ENCODE data around the gene IFI27L2.

IFI27L2 gene

DNA sequence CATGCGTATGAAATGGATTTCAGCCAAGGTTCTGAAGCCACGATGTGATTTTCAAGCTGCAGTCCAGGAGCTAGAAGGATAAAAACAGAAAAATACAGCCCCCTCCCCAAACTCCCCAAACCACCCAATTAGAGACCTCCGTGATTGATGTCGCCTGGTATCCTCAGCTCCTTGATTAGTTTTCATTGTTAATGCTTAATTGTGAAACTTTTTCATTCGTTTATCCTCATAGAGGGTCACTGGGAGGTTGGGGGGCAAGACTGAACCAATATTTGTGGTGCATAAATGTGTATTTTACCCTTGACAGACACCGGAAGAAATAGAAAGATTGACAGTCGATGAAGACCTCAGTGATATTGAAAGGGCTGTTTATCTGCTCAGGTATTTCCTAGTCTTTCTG, 46.3 kb upstream of the IFI27L2 start:
- Histone ChIP-seq H3K27ac (replicated peaks) (no peak overlapping the region), H3K4me3 (replicated peaks; ENCODE audit: insufficient read depth, low read length) (no peak overlapping the region), H3K27me3 (ENCODE audit: insufficient read depth, poor library complexity, severe bottlenecking) (peaks cover 53% of the 10 kb centered on the region)
- TF ChIP-seq REST (IDR thresholded peaks at IDR 0.05; ENCODE audit: insufficient replicate concordance, low read depth) (no peak), SPI1 (IDR thresholded peaks at IDR 0.05; ENCODE audit: borderline replicate concordance, low read depth) (no peak), GABPA (IDR thresholded peaks at IDR 0.05; ENCODE audit: low read depth) (no peak), POLR2AphosphoS5 (IDR thresholded peaks at IDR 0.05; ENCODE audit: low read depth) (no peak)
- TF ChIP-seq, protein P1, sequence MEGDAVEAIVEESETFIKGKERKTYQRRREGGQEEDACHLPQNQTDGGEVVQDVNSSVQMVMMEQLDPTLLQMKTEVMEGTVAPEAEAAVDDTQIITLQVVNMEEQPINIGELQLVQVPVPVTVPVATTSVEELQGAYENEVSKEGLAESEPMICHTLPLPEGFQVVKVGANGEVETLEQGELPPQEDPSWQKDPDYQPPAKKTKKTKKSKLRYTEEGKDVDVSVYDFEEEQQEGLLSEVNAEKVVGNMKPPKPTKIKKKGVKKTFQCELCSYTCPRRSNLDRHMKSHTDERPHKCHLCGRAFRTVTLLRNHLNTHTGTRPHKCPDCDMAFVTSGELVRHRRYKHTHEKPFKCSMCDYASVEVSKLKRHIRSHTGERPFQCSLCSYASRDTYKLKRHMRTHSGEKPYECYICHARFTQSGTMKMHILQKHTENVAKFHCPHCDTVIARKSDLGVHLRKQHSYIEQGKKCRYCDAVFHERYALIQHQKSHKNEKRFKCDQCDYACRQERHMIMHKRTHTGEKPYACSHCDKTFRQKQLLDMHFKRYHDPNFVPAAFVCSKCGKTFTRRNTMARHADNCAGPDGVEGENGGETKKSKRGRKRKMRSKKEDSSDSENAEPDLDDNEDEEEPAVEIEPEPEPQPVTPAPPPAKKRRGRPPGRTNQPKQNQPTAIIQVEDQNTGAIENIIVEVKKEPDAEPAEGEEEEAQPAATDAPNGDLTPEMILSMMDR (IDR thresholded peaks at IDR 0.05; ENCODE audit: insufficient read depth, low read length): no peak
- DNase-seq (ENCODE audit: low read depth in 1 of 2, low spot score in 1 of 2): no peak

DNA sequence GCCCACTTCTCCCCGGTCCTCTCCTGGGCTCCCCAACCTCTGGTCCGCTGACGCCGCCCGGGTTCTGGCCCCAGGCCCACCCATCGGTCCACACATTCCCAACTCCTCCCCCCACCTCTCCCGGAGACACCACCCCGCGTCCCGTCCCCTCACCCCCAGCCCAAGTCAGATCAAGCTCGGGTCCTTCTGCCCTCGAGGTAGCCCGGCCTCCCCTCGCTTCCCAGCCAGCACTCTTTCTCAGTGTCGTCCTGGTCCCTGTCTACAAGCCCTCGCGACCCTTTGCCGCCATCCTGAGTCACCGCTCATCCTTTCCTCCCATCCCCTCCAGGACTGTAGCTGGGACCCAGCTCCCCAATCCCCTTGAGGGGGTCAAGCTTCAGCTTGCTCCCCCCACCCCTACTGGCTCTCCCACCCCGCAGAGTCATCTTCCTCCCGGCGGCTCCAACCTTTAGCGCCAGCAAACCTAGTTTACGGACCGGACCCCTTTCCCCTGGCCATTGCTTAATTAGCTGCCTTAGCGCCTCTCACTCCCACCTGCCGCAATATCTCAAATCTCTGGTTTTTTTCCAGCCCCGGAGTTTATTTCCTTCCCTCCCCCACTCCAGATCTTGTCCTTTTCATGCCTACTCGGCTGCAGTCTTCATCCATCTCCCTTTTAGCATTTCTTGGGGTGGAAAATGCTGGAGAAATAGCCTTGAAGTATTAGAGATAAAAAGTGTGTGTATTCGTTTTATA, 45.8 kb upstream of the IFI27L2 start:
- DNase-seq (ENCODE audit: low read depth in 1 of 2, low spot score in 1 of 2): no peak
- H3K4me3 ChIP-seq (replicated peaks; ENCODE audit: insufficient read depth, low read length): no peak overlapping the region
- H3K27ac ChIP-seq (replicated peaks): no peak overlapping the region

GRCh38 chr14:94174604-94175010, 45.2 kb upstream of the IFI27L2 start:
- DNase-seq (ENCODE audit: low read depth in 1 of 2, low spot score in 1 of 2): no peak
- Histone ChIP-seq H3K27ac (replicated peaks) (no peak overlapping the region), H3K4me3 (replicated peaks; ENCODE audit: insufficient read depth, low read length) (peak overlapping the region; percentile 44), H3K27me3 (ENCODE audit: insufficient read depth, poor library complexity, severe bottlenecking) (peaks cover 53% of the 10 kb centered on the region)
- no peak for TF ChIP-seq GABPA (IDR thresholded peaks at IDR 0.05; ENCODE audit: low read depth)
- TF ChIP-seq SPI1 (IDR thresholded peaks at IDR 0.05; ENCODE audit: borderline replicate concordance, low read depth): no peak
- no peak for TF ChIP-seq REST (IDR thresholded peaks at IDR 0.05; ENCODE audit: insufficient replicate concordance, low read depth)
- no peak for TF ChIP-seq POLR2AphosphoS5 (IDR thresholded peaks at IDR 0.05; ENCODE audit: low read depth)
- TF ChIP-seq, protein P1 (IDR thresholded peaks at IDR 0.05; ENCODE audit: insufficient read depth, low read length): no peak

More for the DNA sequence above, 45.8 kb upstream of the IFI27L2 start:
- TF ChIP-seq POLR2AphosphoS5 (IDR thresholded peaks at IDR 0.05; ENCODE audit: low read depth) (no peak), REST (IDR thresholded peaks at IDR 0.05; ENCODE audit: insufficient replicate concordance, low read depth) (no peak), SPI1 (IDR thresholded peaks at IDR 0.05; ENCODE audit: borderline replicate concordance, low read depth) (no peak), GABPA (IDR thresholded peaks at IDR 0.05; ENCODE audit: low read depth) (no peak)
- TF ChIP-seq, protein P1 (IDR thresholded peaks at IDR 0.05; ENCODE audit: insufficient read depth, low read length): no peak
- peaks cover 53% of the 10 kb centered on the region for H3K27me3 ChIP-seq (ENCODE audit: insufficient read depth, poor library complexity, severe bottlenecking)

Measured in HL-60 (cell line).